GM12878 (cell line): ENCODE measurements around the gene IFT122.
"Not testable (repeated sequence)": the region's sequence is repeated elsewhere in the genome, so short reads cannot be mapped to it uniquely, and the experiment has no call there.

Experiments used
- CTCF ChIP-seq, 3 experiments: IDR thresholded peaks in 2 of 3; conservative IDR thresholded peaks in 1 of 3; 2 replicates each; pipeline ENCODE4 v1.5.1; 2011; ENCODE audit warnings: low read depth in 3 of 3, low read length in 3 of 3, mild to moderate bottlenecking in 3 of 3, control low read depth in 2 of 3, moderate library complexity in 2 of 3, inconsistent platforms in 1 of 3, mixed read lengths in 1 of 3; ENCODE audit not compliant: control insufficient read depth in 2 of 3, insufficient read depth in 1 of 3; ENCODE audit errors: extremely low read depth in 1 of 3
- RBBP5 ChIP-seq: fragments of 200-600 bp; sonication (generic); conservative IDR thresholded peaks from 2 replicates; pipeline ENCODE4 v1.6.1; 2016
- REST ChIP-seq: IDR thresholded peaks from 2 replicates; pipeline ENCODE4 v1.6.1; 2012; ENCODE audit warnings: mild to moderate bottlenecking, low read depth, low read length
- SKIL ChIP-seq: fragments of 450-650 bp; IDR thresholded peaks from 2 replicates; pipeline ENCODE4 v1.6.1; 2017; ENCODE audit warnings: mild to moderate bottlenecking, low read depth, inconsistent platforms; ENCODE audit not compliant: poor library complexity, severe bottlenecking
- TAF1 ChIP-seq: IDR thresholded peaks from 2 replicates; pipeline ENCODE4 v1.6.1; 2011; ENCODE audit warnings: mild to moderate bottlenecking, low read depth, low read length, borderline replicate concordance
- ZNF274 ChIP-seq: IDR thresholded peaks from one replicate; pipeline ENCODE4 v1.8.0; 2011; ENCODE audit not compliant: insufficient read length, insufficient read depth
- ZNF687 ChIP-seq: fragments of 450-650 bp; IDR thresholded peaks from 2 replicates; pipeline ENCODE4 v1.6.1; 2017; ENCODE audit warnings: mild to moderate bottlenecking, moderate library complexity

GRCh38 chr3:129498603-129499488 lies 58.8 kb downstream of the IFT122 start:
- not testable (repeated sequence) for TF ChIP-seq CTCF (IDR thresholded peaks at IDR 0.05 in 2 of 3, conservative IDR thresholded peaks at IDR 0.05 in 1 of 3; ENCODE audit: control insufficient read depth in 2 of 3, extremely low read depth in 1 of 3, insufficient read depth in 1 of 3, low read depth in 3 of 3, low read length in 3 of 3); RBBP5; REST; TAF1; ZNF274; ZNF687; SKIL
